Parathyroid adenoma (tissue), 2 donors: Measurements from ENCODE around the gene PDE6C.

Experiments
- H2AFZ ChIP-seq: fragments of 300-600 bp; sonication (generic); one replicate; pipeline ENCODE4 v1.7.0; 2017; ENCODE audit warnings: antibody characterized with exemption, mild to moderate bottlenecking
- H3K27ac ChIP-seq: fragments of 300-600 bp; sonication (generic); one replicate; pipeline ENCODE4 v1.7.0; 2017
- H3K27me3 ChIP-seq: fragments of 300-600 bp; sonication (generic); one replicate; pipeline ENCODE4 v1.7.0; 2017; ENCODE audit warnings: low read length; ENCODE audit not compliant: control insufficient read depth, insufficient read depth
- H3K36me3 ChIP-seq: fragments of 300-600 bp; sonication (generic); one replicate; pipeline ENCODE4 v1.7.0; 2017; ENCODE audit warnings: low read length; ENCODE audit not compliant: control insufficient read depth, insufficient read depth
- H3K4me1 ChIP-seq: fragments of 300-600 bp; sonication (generic); one replicate; pipeline ENCODE4 v1.7.0; 2017; ENCODE audit warnings: control low read depth
- H3K4me2 ChIP-seq: fragments of 300-600 bp; sonication (generic); one replicate; pipeline ENCODE4 v1.7.0; 2017; ENCODE audit warnings: low read length
- H3K4me3 ChIP-seq: fragments of 300-600 bp; sonication (generic); one replicate; pipeline ENCODE4 v1.7.0; 2017; ENCODE audit warnings: low read depth, low read length
- H3K79me2 ChIP-seq: fragments of 300-600 bp; sonication (generic); one replicate; pipeline ENCODE4 v1.7.0; 2017; ENCODE audit warnings: control low read depth
- H3K9ac ChIP-seq: fragments of 300-600 bp; sonication (generic); one replicate; pipeline ENCODE4 v1.7.0; 2017; ENCODE audit warnings: mild to moderate bottlenecking
- H3K9me3 ChIP-seq: fragments of 300-600 bp; sonication (generic); one replicate; pipeline ENCODE4 v1.7.0; 2017; ENCODE audit warnings: low read length; ENCODE audit not compliant: control insufficient read depth
- TF ChIP-seq, protein P1 (sequence below): fragments of 300-600 bp; sonication (generic); IDR thresholded peaks from one replicate; pipeline ENCODE4 v1.7.0; 2017; ENCODE audit warnings: antibody characterized with exemption, mild to moderate bottlenecking
- donor health status: primary hyperparathyroidism.

PDE6C gene

DNA sequence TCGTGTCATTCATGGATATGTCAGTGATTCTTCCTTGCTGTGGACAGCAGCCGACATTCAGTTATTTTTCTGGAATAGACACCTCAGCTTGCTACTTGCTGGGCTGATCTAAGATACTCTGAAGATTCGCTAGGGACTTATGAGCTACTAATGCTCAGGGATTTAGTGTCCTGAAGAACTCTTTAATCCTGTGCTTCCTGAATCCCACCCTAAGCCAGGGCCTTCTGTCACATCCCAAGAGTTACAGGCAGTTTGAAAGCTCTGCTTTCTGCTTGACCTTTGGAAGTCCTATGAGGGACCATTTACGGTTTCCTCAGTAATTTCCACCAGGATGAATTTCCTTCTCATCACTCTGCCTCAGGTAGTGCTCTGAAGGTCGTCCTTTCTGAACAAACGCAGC, at the start of gene PDE6C:
Gene PDE6C, plus strand, starts transcription at position 227 of the 400 bp plus-strand sequence. CDS start 189 bp downstream, outside the sequence.
- Histone ChIP-seq H3K4me2 (no peak within 1 kb of the TSS), H3K79me2 (no peaks in the 10 kb centered on the region), H3K27me3 (no peaks in the 10 kb centered on the region), H3K36me3 (no peaks in the 10 kb centered on the region), H2AFZ (no peak within 1 kb of the TSS), H3K9ac (no peak within 1 kb of the TSS), H3K4me1 (no peaks in the 10 kb centered on the region), H3K9me3 (no peaks in the 10 kb centered on the region), H3K27ac (no peak within 1 kb of the TSS), H3K4me3 (no peak within 1 kb of the TSS)
- TF ChIP-seq, protein P1, sequence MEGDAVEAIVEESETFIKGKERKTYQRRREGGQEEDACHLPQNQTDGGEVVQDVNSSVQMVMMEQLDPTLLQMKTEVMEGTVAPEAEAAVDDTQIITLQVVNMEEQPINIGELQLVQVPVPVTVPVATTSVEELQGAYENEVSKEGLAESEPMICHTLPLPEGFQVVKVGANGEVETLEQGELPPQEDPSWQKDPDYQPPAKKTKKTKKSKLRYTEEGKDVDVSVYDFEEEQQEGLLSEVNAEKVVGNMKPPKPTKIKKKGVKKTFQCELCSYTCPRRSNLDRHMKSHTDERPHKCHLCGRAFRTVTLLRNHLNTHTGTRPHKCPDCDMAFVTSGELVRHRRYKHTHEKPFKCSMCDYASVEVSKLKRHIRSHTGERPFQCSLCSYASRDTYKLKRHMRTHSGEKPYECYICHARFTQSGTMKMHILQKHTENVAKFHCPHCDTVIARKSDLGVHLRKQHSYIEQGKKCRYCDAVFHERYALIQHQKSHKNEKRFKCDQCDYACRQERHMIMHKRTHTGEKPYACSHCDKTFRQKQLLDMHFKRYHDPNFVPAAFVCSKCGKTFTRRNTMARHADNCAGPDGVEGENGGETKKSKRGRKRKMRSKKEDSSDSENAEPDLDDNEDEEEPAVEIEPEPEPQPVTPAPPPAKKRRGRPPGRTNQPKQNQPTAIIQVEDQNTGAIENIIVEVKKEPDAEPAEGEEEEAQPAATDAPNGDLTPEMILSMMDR: no peak

GRCh38 chr10:93565446-93565845, 46.9 kb upstream of the PDE6C start:
- Histone ChIP-seq H3K4me3 (no peak overlapping the region), H3K36me3 (no peaks in the 10 kb centered on the region), H3K79me2 (no peaks in the 10 kb centered on the region), H3K4me1 (no peaks in the 10 kb centered on the region), H3K9ac (no peak overlapping the region), H3K4me2 (no peak overlapping the region), H3K27ac (no peak overlapping the region), H2AFZ (no peak overlapping the region), H3K9me3 (no peaks in the 10 kb centered on the region), H3K27me3 (no peaks in the 10 kb centered on the region)
- TF ChIP-seq, protein P1: no peak

- H2AFZ ChIP-seq: peak within 1 kb of the TSS; percentile 28
- no peaks in the 10 kb centered on the region for H3K4me1 ChIP-seq
- H3K36me3 ChIP-seq: no peaks in the 10 kb centered on the region
- H3K27ac ChIP-seq: no peak within 1 kb of the TSS
- no peaks in the 10 kb centered on the region for H3K27me3 ChIP-seq
- TF ChIP-seq, protein P1: no peak
- H3K9me3 ChIP-seq: no peaks in the 10 kb centered on the region
- H3K4me2 ChIP-seq: no peak within 1 kb of the TSS
- H3K79me2 ChIP-seq: no peaks in the 10 kb centered on the region
- H3K4me3 ChIP-seq: no peak within 1 kb of the TSS
- no peak within 1 kb of the TSS for H3K9ac ChIP-seq
These were observed 45.7 kb upstream of the PDE6C start, which contains the start of gene FFAR4 for GRCh38 chr10:93566435-93567276. TSS of gene FFAR4 (plus strand) at chr10:93566665. CDS start at chr10:93566721, 56 bp downstream.

DNA sequence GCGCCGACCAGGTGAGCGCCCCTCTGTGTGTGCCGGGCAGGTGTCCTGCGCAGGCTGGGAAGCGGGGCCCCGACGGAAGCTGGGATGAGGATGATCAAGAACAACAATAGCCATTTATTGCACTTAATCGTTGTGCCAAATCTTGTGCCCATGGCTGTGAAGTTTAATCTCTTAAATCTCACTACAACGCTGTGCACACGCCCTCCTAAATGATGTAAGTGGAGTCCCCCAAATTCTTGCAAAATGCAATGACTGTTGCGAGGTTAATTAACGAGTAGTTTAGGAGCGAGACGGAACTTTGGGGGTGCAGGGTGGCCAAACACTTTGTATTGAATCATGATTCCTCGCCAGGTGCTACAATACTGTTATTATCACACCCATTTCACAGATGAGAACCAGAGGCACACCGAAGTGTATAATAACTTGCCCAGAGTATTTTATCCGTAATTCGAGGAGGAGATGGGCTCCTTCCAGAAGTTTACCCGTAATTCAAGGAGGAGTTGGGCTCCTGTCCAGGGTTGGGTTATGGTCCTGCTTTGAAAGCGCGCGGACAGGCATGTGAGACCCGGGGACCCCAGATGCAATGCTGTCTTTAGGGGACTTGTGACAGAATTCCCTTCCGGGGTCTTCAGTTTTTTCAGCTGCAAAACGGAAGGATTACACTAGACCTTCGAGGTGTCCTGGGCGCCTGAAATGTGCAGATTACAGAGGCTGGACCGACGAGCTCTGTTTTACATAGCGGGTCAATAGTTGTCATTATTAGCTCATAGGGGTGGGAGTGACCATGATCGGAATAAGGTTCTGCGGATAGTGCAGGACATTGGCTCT, 44.8 kb upstream of the PDE6C start:
- Histone ChIP-seq H3K4me2 (peak overlapping the region; percentile 22), H3K36me3 (no peaks in the 10 kb centered on the region), H3K9me3 (no peaks in the 10 kb centered on the region), H2AFZ (no peak overlapping the region), H3K4me1 (no peaks in the 10 kb centered on the region), H3K9ac (no peak overlapping the region), H3K27ac (no peak overlapping the region), H3K27me3 (no peaks in the 10 kb centered on the region), H3K4me3 (no peak overlapping the region), H3K79me2 (no peaks in the 10 kb centered on the region)
- TF ChIP-seq, protein P1: no peak
